ENCODE data around the gene TTC39C. TPM values are rescaled to one million over a fixed set of nuclear protein-coding genes. Genes with fewer than 3 reads are reported as not detected.

Gene TTC39C
- total RNA-seq (274 TPM), polyA plus RNA-seq (100 to 1,000 TPM; 109 to 206 (median 167) TPM)

DNA sequence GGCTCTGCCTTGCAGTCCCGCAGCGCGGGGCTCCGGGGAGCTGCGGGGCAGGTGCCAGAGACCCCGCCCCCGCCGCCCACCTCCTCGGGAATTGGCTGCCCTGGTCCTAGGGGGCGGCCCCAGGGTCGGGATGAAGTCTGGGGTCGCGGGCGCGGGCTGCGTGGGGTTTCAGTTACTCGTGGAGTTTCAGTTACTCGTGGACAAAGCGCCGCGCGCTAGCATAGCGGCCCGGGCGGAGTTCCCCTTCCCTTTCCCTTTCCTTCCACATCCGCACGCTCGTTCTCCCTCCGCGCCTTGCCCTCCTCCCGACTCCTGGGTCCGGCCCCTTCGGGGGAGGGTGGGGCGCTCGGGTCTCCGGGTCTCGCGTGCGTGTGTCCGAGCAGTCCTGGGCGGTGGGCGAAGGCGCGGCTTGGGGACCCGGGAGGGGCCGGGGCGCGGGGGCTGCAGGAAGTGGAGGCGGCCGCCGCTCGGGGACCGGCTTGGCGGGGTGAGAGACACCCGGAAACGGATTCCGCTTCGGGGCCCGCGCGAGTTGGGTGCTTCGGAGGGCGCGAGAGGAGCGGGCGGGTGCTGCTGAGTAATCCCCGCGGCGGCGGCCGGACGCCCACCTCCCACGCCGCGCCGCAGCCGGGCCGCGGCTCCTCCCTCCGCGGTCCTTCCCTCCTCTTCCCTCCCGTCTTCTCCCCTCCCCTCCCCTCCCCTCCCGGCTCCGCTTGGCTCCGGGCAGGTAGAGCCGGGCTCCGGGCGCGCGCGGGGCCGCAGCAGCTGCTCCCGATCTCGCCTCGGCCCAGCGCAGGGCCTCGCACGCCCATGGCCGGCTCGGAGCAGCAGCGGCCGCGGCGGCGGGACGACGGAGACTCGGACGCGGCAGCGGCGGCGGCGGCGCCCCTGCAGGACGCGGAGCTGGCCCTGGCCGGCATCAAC is at the start of gene TTC39C:
TTC39C (plus strand) TSS at position 693 of the 924 bp plus-strand sequence; CDS start at position 811, 118 bp downstream.
- no peaks in the 10 kb centered on the region for H3K9me3 ChIP-seq (ENCODE audit: control insufficient read depth in 2 of 2, low read length in 2 of 2)
- H3K4me3 ChIP-seq (ENCODE audit: low read depth, low read length), result peak within 1 kb of the TSS; percentile 99
- DNase-seq, result peak; percentile 72 to 90 (median 79)
- peak; percentile 57 to 63 for ATAC-seq (ENCODE audit: low read depth in 2 of 2)
- H3K27me3 ChIP-seq (ENCODE audit: control insufficient read depth, insufficient read depth, low read length), result no peaks in the 10 kb centered on the region
- H3K27me3 Mint-ChIP-seq, result no peaks in the 10 kb centered on the region
- H3K27ac Mint-ChIP-seq, result peak within 1 kb of the TSS; percentile 77 to 97 (median 96)
- H3K4me3 Mint-ChIP-seq, result peak within 1 kb of the TSS; percentile 97 to 99 (median 98)
- H3K4me1 ChIP-seq (ENCODE audit: control insufficient read depth, insufficient read depth, low read length, poor library complexity, severe bottlenecking), result peaks cover 80% of the 10 kb centered on the region
- H3K9me3 Mint-ChIP-seq, result no peaks in the 10 kb centered on the region
- peaks cover 25% of the 10 kb centered on the region for H3K36me3 Mint-ChIP-seq
- peaks cover 28 to 80% (median 53%) of the 10 kb centered on the region in 4 donors for H3K4me1 Mint-ChIP-seq
- H3K27ac ChIP-seq (ENCODE audit: insufficient read depth, low read length, poor library complexity, severe bottlenecking), result peak within 1 kb of the TSS; percentile 93
- H3K36me3 ChIP-seq (ENCODE audit: control insufficient read depth, insufficient read depth, low read length), result peaks cover 3% of the 10 kb centered on the region

DNA sequence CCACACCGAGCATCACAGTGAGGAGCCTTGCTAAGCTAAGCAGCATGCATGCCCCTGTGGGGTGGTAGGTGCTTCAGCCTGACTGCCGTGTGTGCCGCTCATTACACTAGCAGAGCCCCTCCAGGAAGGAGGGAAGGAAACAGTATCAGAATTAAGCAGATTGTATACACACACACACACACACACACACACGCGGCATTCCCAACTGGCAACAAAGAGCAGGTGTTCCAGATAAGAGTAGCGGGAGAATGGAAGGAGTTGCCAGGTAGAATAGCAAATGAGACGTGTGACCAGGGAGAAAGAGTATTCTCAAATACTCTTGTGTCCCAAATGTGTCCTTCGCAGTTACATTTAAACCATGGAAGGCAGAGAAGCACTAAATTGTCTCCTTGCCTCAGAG is 47.6 kb upstream of the TTC39C start:
- H3K27ac ChIP-seq (ENCODE audit: insufficient read depth, low read length, poor library complexity, severe bottlenecking), result no peak overlapping the region
- no peaks in the 10 kb centered on the region for H3K36me3 ChIP-seq (ENCODE audit: control insufficient read depth, insufficient read depth, low read length)
- H3K4me3 Mint-ChIP-seq, result peak overlapping the region in 3 of 4 donors; percentile 6 to 77 (median 68)
- no peaks in the 10 kb centered on the region for H3K9me3 ChIP-seq (ENCODE audit: control insufficient read depth in 2 of 2, low read length in 2 of 2)
- peaks cover 11 to 81% (median 62%) of the 10 kb centered on the region in 4 donors for H3K4me1 Mint-ChIP-seq
- H3K36me3 Mint-ChIP-seq, result no peaks in the 10 kb centered on the region
- ATAC-seq (ENCODE audit: low read depth in 2 of 2) (no peak), DNase-seq (no peak)
- H3K27me3 ChIP-seq (ENCODE audit: control insufficient read depth, insufficient read depth, low read length), result no peaks in the 10 kb centered on the region
- no peaks in the 10 kb centered on the region for H3K9me3 Mint-ChIP-seq
- H3K4me3 ChIP-seq (ENCODE audit: low read depth, low read length), result no peak overlapping the region
- H3K4me1 ChIP-seq (ENCODE audit: control insufficient read depth, insufficient read depth, low read length, poor library complexity, severe bottlenecking), result peaks cover 62% of the 10 kb centered on the region
- H3K27ac Mint-ChIP-seq, result peak overlapping the region; percentile 78 to 94 (median 87)
- H3K27me3 Mint-ChIP-seq, result no peaks in the 10 kb centered on the region

DNA sequence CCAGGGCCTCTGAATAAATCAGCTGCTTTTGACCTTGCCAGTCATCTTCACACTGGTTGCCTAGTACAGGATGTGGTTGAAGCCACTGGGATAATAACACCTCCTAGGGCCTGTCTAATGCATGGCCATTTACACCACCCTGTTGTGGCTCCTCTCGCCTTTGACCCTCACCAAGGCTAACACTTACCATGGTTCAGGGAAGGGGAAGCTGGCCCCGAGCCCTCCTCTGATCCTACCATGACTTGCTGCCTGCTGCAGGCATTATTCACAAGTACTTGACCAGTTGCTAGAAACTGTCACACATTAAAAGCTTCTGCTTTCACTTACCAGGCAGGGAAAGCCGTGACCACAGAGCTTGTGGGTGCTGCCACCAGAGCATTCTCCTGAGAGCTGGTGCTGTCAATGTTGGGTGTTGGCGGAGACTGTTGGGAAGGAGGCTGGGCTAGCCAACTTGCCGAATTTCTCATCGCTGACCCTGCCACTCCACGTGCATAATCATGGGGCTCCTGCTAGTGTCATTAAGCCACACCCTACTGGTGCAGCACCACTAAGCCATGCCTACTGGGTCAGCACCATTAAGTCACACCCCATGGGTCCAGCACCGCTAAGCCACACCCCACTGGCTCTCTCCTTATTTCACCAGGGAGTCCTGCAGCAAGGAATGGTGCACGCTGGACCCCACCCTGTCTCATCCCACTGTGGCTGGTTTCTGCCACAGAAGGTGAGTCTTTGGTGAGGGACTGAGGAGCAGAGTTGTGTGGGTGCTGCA is 47.0 kb upstream of the TTC39C start:
- H3K9me3 Mint-ChIP-seq, result no peaks in the 10 kb centered on the region
- peak; percentile 42 to 50 for ATAC-seq (ENCODE audit: low read depth in 2 of 2)
- peak in 1 of 3 donors; percentile 72 for DNase-seq
- peaks cover 15 to 87% (median 67%) of the 10 kb centered on the region in 4 donors for H3K4me1 Mint-ChIP-seq
- H3K36me3 Mint-ChIP-seq, result no peaks in the 10 kb centered on the region
- H3K4me3 Mint-ChIP-seq, result peak overlapping the region in 3 of 4 donors; percentile 26 to 68 (median 33)
- Histone ChIP-seq H3K27ac (ENCODE audit: insufficient read depth, low read length, poor library complexity, severe bottlenecking) (no peak overlapping the region), H3K9me3 (ENCODE audit: control insufficient read depth in 2 of 2, low read length in 2 of 2) (no peaks in the 10 kb centered on the region), H3K27me3 (ENCODE audit: control insufficient read depth, insufficient read depth, low read length) (no peaks in the 10 kb centered on the region), H3K4me3 (ENCODE audit: low read depth, low read length) (peak overlapping the region; percentile 13), H3K4me1 (ENCODE audit: control insufficient read depth, insufficient read depth, low read length, poor library complexity, severe bottlenecking) (peaks cover 68% of the 10 kb centered on the region), H3K36me3 (ENCODE audit: control insufficient read depth, insufficient read depth, low read length) (no peaks in the 10 kb centered on the region)
- peak overlapping the region; percentile 78 to 94 (median 79) for H3K27ac Mint-ChIP-seq
- no peaks in the 10 kb centered on the region for H3K27me3 Mint-ChIP-seq

DNA sequence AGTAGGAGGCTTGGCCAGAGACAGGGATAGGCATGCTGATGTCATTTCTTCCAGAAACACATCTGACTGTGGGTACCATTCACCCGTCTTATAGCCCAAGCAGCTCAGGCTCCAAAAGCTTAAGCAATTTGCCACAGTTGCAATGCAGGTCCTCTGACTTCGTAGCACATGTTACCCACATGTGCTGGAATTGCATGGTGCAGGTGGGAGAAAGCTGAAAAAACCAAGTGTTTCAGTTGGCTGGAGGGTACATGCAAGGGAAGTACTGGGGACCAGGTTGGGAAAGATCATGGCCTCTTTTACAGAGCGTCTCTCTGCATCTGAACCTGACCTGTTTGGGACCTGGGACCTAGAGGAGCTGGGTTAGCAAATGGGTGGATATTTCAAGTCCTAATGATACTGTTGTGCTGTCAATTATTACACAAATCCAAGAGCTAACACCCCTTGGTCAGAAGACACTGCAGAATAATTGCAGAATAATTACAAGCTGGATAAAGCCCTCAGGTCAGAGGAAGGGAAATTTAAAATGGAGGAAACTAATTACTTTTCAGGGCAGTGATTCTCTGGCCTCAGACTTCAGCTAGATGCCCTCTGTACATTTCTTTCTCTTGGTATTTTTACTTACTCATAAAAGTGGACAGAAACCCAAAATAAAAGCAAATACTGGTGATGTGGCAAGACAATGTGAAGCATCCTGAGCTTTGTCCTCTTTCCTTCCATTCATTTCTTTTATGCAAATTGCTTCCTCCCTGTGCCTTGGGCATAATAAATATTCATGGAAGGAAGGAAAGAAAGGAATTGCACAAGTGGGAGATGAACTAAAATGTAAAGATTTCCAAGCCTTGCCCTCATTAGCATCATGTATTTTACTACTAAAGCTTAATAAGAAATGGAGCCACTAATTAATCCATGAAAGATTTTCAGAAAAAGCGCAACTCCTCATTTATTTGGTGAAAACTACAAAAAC is 45.6 kb upstream of the TTC39C start:
- H3K36me3 Mint-ChIP-seq, result no peaks in the 10 kb centered on the region
- H3K27me3 Mint-ChIP-seq, result no peaks in the 10 kb centered on the region
- Histone ChIP-seq H3K27me3 (ENCODE audit: control insufficient read depth, insufficient read depth, low read length) (no peaks in the 10 kb centered on the region), H3K4me3 (ENCODE audit: low read depth, low read length) (no peak overlapping the region), H3K9me3 (ENCODE audit: control insufficient read depth in 2 of 2, low read length in 2 of 2) (no peaks in the 10 kb centered on the region), H3K4me1 (ENCODE audit: control insufficient read depth, insufficient read depth, low read length, poor library complexity, severe bottlenecking) (peaks cover 78% of the 10 kb centered on the region), H3K36me3 (ENCODE audit: control insufficient read depth, insufficient read depth, low read length) (no peaks in the 10 kb centered on the region), H3K27ac (ENCODE audit: insufficient read depth, low read length, poor library complexity, severe bottlenecking) (no peak overlapping the region)
- peaks cover 20 to 96% (median 72%) of the 10 kb centered on the region in 4 donors for H3K4me1 Mint-ChIP-seq
- peak overlapping the region in 3 of 4 donors; percentile 6 to 41 (median 32) for H3K4me3 Mint-ChIP-seq
- H3K9me3 Mint-ChIP-seq, result peaks cover 0 to under 1% (median 0%) of the 10 kb centered on the region in 7 donors
- ATAC-seq (ENCODE audit: low read depth in 2 of 2) (no peak), DNase-seq (no peak)
- peak overlapping the region; percentile 84 to 94 (median 88) for H3K27ac Mint-ChIP-seq

DNA sequence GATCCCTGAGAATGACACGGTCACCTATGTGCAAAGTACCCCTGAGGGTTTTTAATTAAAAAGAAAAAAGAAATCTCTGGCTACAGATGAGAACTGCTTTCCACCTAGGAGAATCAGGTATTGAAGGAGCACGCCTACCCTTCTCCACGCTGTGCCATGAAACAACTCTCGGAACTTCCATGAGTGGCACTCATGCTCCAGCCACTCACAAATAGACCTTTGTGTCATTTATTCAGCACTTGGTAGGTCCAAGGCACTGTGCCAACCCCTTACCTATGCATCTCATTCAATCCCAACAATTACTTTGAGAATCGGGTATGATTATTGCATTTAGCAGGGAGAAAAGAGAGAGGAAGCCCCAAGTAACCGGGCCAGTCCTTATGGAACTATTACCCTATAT is 44.9 kb upstream of the TTC39C start:
- H3K4me3 ChIP-seq (ENCODE audit: low read depth, low read length), result no peak overlapping the region
- peaks cover 0 to 6% (median 0%) of the 10 kb centered on the region in 7 donors for H3K9me3 Mint-ChIP-seq
- peak overlapping the region; percentile 94 to 100 (median 96) for H3K27ac Mint-ChIP-seq
- no peaks in the 10 kb centered on the region for H3K36me3 Mint-ChIP-seq
- no peaks in the 10 kb centered on the region for H3K27me3 ChIP-seq (ENCODE audit: control insufficient read depth, insufficient read depth, low read length)
- H3K27ac ChIP-seq (ENCODE audit: insufficient read depth, low read length, poor library complexity, severe bottlenecking), result peak overlapping the region; percentile 77
- H3K4me1 Mint-ChIP-seq, result peaks cover 20 to 96% (median 72%) of the 10 kb centered on the region in 4 donors
- H3K27me3 Mint-ChIP-seq, result no peaks in the 10 kb centered on the region
- peak overlapping the region; percentile 9 to 72 (median 37) for H3K4me3 Mint-ChIP-seq
- peaks cover 78% of the 10 kb centered on the region for H3K4me1 ChIP-seq (ENCODE audit: control insufficient read depth, insufficient read depth, low read length, poor library complexity, severe bottlenecking)
- no peak for DNase-seq
- no peaks in the 10 kb centered on the region for H3K9me3 ChIP-seq (ENCODE audit: control insufficient read depth in 2 of 2, low read length in 2 of 2)
- ATAC-seq (ENCODE audit: low read depth in 2 of 2), result no peak
- no peaks in the 10 kb centered on the region for H3K36me3 ChIP-seq (ENCODE audit: control insufficient read depth, insufficient read depth, low read length)

DNA sequence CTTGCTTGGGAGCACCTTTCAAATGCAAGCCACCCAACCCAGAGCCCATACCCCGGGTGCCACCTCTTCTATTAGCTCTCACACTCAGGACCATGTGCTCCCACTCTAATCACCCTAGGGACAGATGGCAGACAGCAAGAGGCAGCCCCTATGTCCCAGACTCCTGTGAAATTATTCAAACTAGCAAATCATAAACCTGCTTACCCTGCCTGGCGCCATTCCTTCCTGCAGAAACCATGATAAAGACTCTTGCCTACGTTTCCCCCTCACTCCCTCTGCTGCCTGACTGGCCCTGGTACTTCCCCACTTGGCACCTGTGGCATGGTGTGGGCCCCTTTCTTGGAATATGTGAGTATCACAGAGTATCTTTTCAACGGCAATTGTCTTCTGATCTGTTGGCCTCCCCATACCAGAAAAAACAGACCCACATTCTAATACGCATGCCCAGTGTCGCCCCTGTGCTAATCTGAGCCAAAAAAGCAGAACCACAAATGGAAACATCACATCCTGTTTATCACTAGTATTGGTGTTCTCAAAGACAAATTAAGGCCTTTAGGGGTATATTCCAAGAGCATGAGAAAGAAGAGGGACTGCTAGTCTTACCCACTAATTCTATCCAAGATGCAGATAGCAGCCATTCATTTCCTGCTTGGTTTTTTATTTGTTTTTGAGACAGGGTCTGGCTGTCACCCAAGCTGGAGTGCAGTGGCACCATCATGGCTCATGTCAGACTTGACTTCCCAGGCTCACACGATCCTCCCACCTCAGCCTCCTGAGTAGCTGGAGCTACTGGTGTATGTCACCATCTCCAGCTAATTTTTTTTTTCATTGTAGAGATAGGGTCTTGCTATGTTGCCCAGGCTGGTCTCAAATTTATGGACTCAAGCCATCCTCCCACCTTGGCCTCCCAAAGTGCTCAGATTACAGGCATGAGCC is 44.1 kb upstream of the TTC39C start:
- H3K4me3 ChIP-seq (ENCODE audit: low read depth, low read length), result peak overlapping the region; percentile 57
- H3K27ac ChIP-seq (ENCODE audit: insufficient read depth, low read length, poor library complexity, severe bottlenecking), result peak overlapping the region; percentile 77
- ATAC-seq (ENCODE audit: low read depth in 2 of 2) (peak; percentile 54 to 58), DNase-seq (peak; percentile 33 to 79 (median 78))
- Mint-ChIP-seq H3K4me3 (peak overlapping the region; percentile 47 to 83 (median 70)), H3K9me3 (peaks cover 0 to 6% (median 0%) of the 10 kb centered on the region in 7 donors), H3K4me1 (peaks cover 27 to 96% (median 71%) of the 10 kb centered on the region in 4 donors), H3K27me3 (no peaks in the 10 kb centered on the region), H3K27ac (peak overlapping the region; percentile 94 to 100 (median 96)), H3K36me3 (no peaks in the 10 kb centered on the region)
- H3K36me3 ChIP-seq (ENCODE audit: control insufficient read depth, insufficient read depth, low read length), result no peaks in the 10 kb centered on the region
- no peaks in the 10 kb centered on the region for H3K9me3 ChIP-seq (ENCODE audit: control insufficient read depth in 2 of 2, low read length in 2 of 2)
- H3K4me1 ChIP-seq (ENCODE audit: control insufficient read depth, insufficient read depth, low read length, poor library complexity, severe bottlenecking), result peaks cover 73% of the 10 kb centered on the region
- H3K27me3 ChIP-seq (ENCODE audit: control insufficient read depth, insufficient read depth, low read length), result no peaks in the 10 kb centered on the region
